HepG2 (cell line): ENCODE data around the gene TMEM87B. TPM values are rescaled to one million over a fixed set of nuclear protein-coding genes. Genes with fewer than 3 reads are reported as not detected.

ENCODE experiments used
- ATAC-seq: fragments of 200-7000 bp; cut with Tn5 transposase; 3 replicates; pipeline ENCODE4 v1.9.1; 2020; ENCODE audit warnings: mild to moderate bottlenecking, moderate library complexity
- BruUV-seq: library from RNA; stranded (reverse); fragments of 400-500 nt; replicated peaks from 2 replicates; lab custom pipeline; 2021; lab: Mats Ljungman, UMichigan
- CTCF ChIA-PET: fragments of 300-600 bp; formaldehyde crosslinking; extraction: SDS; loops from one replicate; lab custom pipeline; 2021; ENCODE audit warnings: low total read pairs, inconsistent platforms, low intra/inter-chr PET ratio; lab: Yijun Ruan, JAX
- POLR2A ChIA-PET: fragments of 350-600 bp; sonication (Branson Sonifier 250); formaldehyde crosslinking; loops from one replicate; lab custom pipeline; 2020; ENCODE audit warnings: antibody characterized with exemption, inconsistent platforms; lab: Yijun Ruan, JAX
- DNase-seq: peaks from one replicate; pipeline ENCODE4 v3.0.0-alpha.2; 2015; ENCODE audit warnings: low spot score
- FAIRE-seq: peaks from 3 replicates; lab custom pipeline; 2011; peaks lifted over from hg19 to GRCh38; lab: Jason Lieb, UNC
- H2AFZ ChIP-seq: one replicate; pipeline ENCODE4 v1.6.1; 2011; ENCODE audit warnings: low read length, inconsistent platforms
- H3K27ac ChIP-seq: fragments of 300-600 bp; 3 replicates; pipeline ENCODE4 v1.8.0; 2011; ENCODE audit warnings: mixed run types, mild to moderate bottlenecking, mixed read lengths, low read length, inconsistent platforms; ENCODE audit not compliant: insufficient read depth; ENCODE audit errors: extremely low read length
- H3K27me3 ChIP-seq, 2 experiments: fragments of 200-600 bp in 1 of 2; 2 replicates in 1 of 2; 3 replicates in 1 of 2; pipeline versions ENCODE4 v1.6.0 to v1.8.0; 2011; ENCODE audit warnings: low read length in 2 of 2, mild to moderate bottlenecking in 2 of 2, moderate library complexity in 2 of 2, inconsistent platforms in 1 of 2; ENCODE audit not compliant: insufficient read depth in 2 of 2, control insufficient read depth in 1 of 2
- H3K36me3 ChIP-seq, 2 experiments: fragments of 200-600 bp in 1 of 2; replicated peaks in 1 of 2; 2 replicates in 1 of 2; 3 replicates in 1 of 2; pipeline versions ENCODE4 v1.5.1 to v1.8.0; 2011; ENCODE audit warnings: low read length in 2 of 2, inconsistent platforms in 1 of 2; ENCODE audit not compliant: insufficient read depth in 2 of 2, control insufficient read depth in 1 of 2
- H3K4me1 ChIP-seq: 2 replicates; pipeline ENCODE4 v1.5.1; 2012; ENCODE audit warnings: low read length, inconsistent platforms; ENCODE audit not compliant: insufficient read depth
- H3K4me2 ChIP-seq: 2 replicates; pipeline ENCODE4 v1.6.0; 2011; ENCODE audit warnings: low read depth, low read length, inconsistent platforms
- H3K4me3 ChIP-seq, 3 experiments: fragments of 200-600 bp in 1 of 3; sonication (generic), shearing (Covaris generic) in 1 of 3; replicated peaks in 1 of 3; 2 replicates each; pipeline ENCODE4 v1.5.1; 2011 to 2016; ENCODE audit warnings: low read length in 3 of 3, inconsistent platforms in 2 of 3, low read depth in 2 of 3, mild to moderate bottlenecking in 2 of 3, control low read depth in 1 of 3, mixed read lengths in 1 of 3; ENCODE audit not compliant: insufficient read depth in 1 of 3
- H3K79me2 ChIP-seq: one replicate; pipeline ENCODE4 v1.6.1; 2011; ENCODE audit warnings: low read length, inconsistent platforms; ENCODE audit not compliant: insufficient read depth
- H3K9ac ChIP-seq: 2 replicates; pipeline ENCODE4 v1.6.0; 2011; ENCODE audit warnings: mild to moderate bottlenecking, low read depth, low read length, inconsistent platforms; ENCODE audit not compliant: insufficient read depth
- H3K9me3 ChIP-seq: 2 replicates; pipeline ENCODE4 v1.5.1; 2012; ENCODE audit warnings: mild to moderate bottlenecking, low read length
- H4K20me1 ChIP-seq: 2 replicates; pipeline ENCODE4 v1.6.0; 2011; ENCODE audit warnings: inconsistent platforms, mild to moderate bottlenecking, low read length, moderate library complexity; ENCODE audit not compliant: insufficient read depth
- ATF1 ChIP-seq: IDR thresholded peaks from 2 replicates; pipeline ENCODE4 v1.6.1; 2016; ENCODE audit warnings: mild to moderate bottlenecking, control low read depth
- CERS6 ChIP-seq: sonication (generic); formaldehyde crosslinking; IDR thresholded peaks from 2 replicates; pipeline ENCODE4 v1.5.0; 2020; ENCODE audit warnings: missing genetic modification reagents
- FLYWCH1 ChIP-seq: sonication (generic); formaldehyde crosslinking; IDR thresholded peaks from 2 replicates; pipeline ENCODE4 v1.8.1; 2023; ENCODE audit warnings: mild to moderate bottlenecking, missing genetic modification reagents
- GTF3A ChIP-seq: sonication (generic); formaldehyde crosslinking; conservative IDR thresholded peaks from 2 replicates; pipeline ENCODE4 v1.4.0; 2020; ENCODE audit warnings: mild to moderate bottlenecking, missing genetic modification reagents
- HES4 ChIP-seq: sonication (generic); formaldehyde crosslinking; IDR thresholded peaks from 2 replicates; pipeline ENCODE4 v1.9.0; 2021; ENCODE audit warnings: mild to moderate bottlenecking, missing genetic modification reagents, borderline replicate concordance
- ZNF3 ChIP-seq: IDR thresholded peaks from 2 replicates; pipeline ENCODE4 v1.7.0; 2017; ENCODE audit warnings: inconsistent platforms
- ZNF407 ChIP-seq: sonication (generic); formaldehyde crosslinking; IDR thresholded peaks from one replicate; pipeline ENCODE4 v1.5.1; 2020; ENCODE audit warnings: mild to moderate bottlenecking, missing genetic modification reagents; ENCODE audit errors: not compliant biosample characterization
- WGBS: methylation state at CpG from one replicate; pipeline ENCODE4 v1.1.6; 2017; ENCODE audit warnings: low lambda C conversion rate; 5-methylcytosine and 5-hydroxymethylcytosine counted together
- in situ Hi-C: cut with HindIII; loops from 2 replicates; pipeline ENCODE4 v1.10.0; 2017; ENCODE audit warnings: low pct_unique_long_range_greater_than_20kb; ENCODE audit not compliant: extremely low pct_ligation_motif_present
- intact Hi-C: fragments of 100-400 bp; cut with micrococcal nuclease; formaldehyde crosslinking; loops from one replicate; pipeline ENCODE4 v1.10.0; 2022; ENCODE audit not compliant: unreplicated experiment
- polyA plus RNA-seq, 8 experiments: library from polyadenylated mRNA; depleted of rRNA in 3 of 8; stranded (reverse) in 7 of 8; unstranded in 1 of 8; fragments of >200 nt; fragmentation: Illumina TruSeq in 4 of 8; extraction: Trizol in 4 of 8; gene quantifications; 2 replicates each; pipeline versions ENCODE4 v1.2.1 to v1.2.3, GENCODE V29; 2011 to 2016; ENCODE audit warnings: low read depth in 4 of 8, missing spikeins in 1 of 8, mixed read lengths in 1 of 8; ENCODE audit not compliant: insufficient read depth in 1 of 8
- total RNA-seq, 5 experiments: library from RNA; depleted of rRNA; stranded (reverse); fragments of >200 nt; fragmentation: Illumina TruSeq; extraction: Trizol; gene quantifications; 2 replicates each; pipeline ENCODE4 v1.2.3, GENCODE V29; 2016; ENCODE audit warnings: low read depth in 1 of 5

TMEM87B gene
- total and polyA plus RNA-seq, 2 of the 13 experiments (the other 11 are each of a cell fraction or from before 2014, with no cell fraction given) = 15.1 to 16.2 TPM

GRCh38 chr2:112150447-112150846 is 95.4 kb downstream of the TMEM87B start:
- TF ChIP-seq GTF3A (CRISPR knock-in tag) (no peak), ZNF407 (no peak), HES4 (no peak), CERS6 (no peak), FLYWCH1 (no peak), ZNF3 (CRISPR knock-in tag) (no peak), ATF1 (CRISPR knock-in tag) (no peak)
- TF ChIP-seq, all 625 proteins: peak for 0
- H2AFZ ChIP-seq = no peak overlapping the region
- no peak for FAIRE-seq
- no peak overlapping the region for H3K4me3 ChIP-seq
- H3K36me3 ChIP-seq = no peaks in the 10 kb centered on the region
- DNase-seq = no peak
- no peak overlapping the region for H3K4me2 ChIP-seq
- no TSS peak for BruUV-seq
- no peaks in the 10 kb centered on the region for H3K79me2 ChIP-seq
- in situ Hi-C loops = no loop called here
- no peaks in the 10 kb centered on the region for H3K9me3 ChIP-seq
- no peaks in the 10 kb centered on the region for H4K20me1 ChIP-seq
- no peak overlapping the region for H3K9ac ChIP-seq
- H3K4me1 ChIP-seq = no peaks in the 10 kb centered on the region
- no peak for ATAC-seq
- ChIA-PET CTCF (no interaction called here), POLR2A (no interaction called here)
- no peaks in the 10 kb centered on the region for H3K27me3 ChIP-seq
- intact Hi-C loops = no loop called here
- H3K27ac ChIP-seq = no peak overlapping the region
- WGBS = 89% methylated on average over 5 of the region's 5 CpGs
